GM19328 (cell line): ENCODE data around the gene NFIA.
"Not testable (repeated sequence)": the region's sequence is repeated elsewhere in the genome, so short reads cannot be mapped to it uniquely, and the experiment has no call there.

Experiments
- ATAC-seq: cut with Tn5 transposase; IDR thresholded peaks from one replicate; pipeline ENCODE4 v1.9.1; 2021; ENCODE audit warnings: mild to moderate bottlenecking, moderate library complexity; ENCODE audit not compliant: unreplicated experiment

Gene NFIA

DNA sequence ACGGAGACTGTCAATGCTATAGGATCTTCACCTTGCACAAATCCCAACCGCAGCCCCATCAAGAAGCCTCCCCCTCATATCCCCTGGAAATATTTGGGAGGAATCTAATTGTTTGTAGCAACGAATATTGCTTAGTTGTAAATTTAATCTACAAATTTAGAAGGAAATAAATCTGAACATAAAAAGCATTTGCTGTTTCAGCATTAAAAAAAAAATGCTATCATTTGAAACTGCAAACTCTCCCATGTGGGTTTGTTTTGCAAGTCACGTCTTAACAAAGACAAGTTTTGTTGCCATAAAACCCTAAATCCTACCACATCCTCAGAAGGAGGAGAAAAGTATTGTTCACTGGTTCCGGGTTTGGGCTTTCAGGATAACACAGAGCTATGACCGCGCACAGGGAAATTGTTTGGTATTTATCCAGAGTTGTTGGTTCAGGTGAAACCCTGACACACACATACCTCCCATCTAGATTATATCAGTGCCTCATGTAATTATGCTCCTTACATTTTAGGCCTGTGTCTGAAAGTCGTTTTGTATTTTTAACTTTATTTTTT is 363.0 kb downstream of the NFIA start:
- ATAC-seq: no peak

DNA sequence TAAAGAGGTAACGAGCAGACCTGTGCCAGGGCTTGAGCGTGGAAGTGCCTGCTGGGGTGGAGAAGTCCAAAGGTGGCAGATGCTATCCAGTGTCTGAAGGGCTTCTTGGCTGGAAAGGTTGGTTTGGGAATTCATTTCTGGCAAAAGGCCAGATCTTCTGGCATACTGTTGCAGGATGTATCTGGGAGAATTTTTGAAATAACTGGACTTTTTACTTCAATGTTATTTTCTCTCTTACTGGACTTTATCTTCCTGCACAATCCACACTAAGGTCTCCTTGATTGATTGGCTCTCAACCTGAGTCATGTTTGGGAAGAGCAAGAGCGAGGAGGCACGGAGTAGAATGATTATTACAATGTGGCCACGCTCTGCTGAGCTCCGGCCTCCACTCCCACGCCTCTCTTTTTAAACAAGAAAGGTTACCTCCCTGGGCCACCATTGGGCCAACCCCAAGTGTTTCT is 364.2 kb downstream of the NFIA start:
- ATAC-seq: no peak

DNA sequence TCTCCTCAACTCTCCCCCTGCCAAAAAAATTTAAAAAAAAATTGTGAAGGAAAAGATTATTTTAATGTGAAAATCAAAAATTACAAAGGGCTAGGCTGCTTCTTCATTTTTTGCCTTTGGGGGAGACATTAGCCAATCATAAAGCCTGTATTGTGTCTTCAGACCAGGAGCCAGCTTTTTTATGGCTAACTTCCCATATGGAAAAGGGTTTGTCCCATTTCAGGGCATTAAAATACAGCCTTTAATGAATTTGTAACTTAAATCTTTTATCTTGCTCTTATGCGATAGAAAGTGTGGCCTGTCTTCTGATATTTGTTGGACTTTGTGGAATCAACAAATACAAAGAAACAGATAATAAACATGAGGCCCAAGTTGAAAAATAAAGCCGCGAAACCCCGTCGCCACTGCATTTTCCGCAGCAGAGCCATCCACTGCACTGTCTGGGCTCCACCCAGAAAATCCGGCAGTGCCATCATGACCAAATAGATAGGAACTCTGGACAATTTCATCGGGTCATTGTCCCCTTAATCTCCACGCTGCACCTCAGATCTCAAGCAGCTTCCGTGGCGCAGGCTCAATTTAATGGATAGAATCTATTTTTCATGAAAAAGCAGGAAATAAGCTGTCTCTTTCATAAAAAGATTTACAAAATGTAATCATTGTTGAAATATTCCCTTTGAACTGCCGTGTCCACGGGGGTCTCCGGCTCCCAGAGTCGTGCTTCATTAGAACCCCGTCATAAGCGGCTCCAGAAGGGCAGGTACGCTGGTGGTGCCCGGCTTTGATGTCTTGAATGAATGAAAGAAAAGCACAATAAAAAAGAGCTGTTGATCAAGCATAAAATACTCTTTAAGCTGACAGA is 365.0 kb downstream of the NFIA start:
- no peak for ATAC-seq

DNA sequence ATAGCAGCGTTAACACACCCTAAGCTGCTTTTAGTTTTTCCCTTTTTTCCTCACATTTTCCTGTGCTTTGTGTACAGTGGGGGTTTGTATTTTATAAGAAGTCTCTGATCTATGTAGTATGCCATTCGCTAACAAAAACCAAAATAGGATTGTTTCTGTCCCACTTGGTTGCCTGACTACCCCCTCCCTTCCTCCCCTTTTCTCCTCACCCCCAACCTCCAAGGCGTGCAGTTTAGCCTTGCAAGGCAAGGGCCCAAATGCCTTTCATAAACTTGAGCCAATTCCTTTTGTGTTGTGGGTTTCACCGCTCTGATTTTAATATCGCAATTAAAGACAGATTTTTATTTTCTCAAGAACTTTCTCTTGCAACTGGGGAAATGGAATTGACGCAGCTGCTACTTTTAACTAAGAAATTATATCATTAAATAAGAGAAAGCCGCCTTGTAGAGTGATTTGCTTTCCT is 365.6 kb downstream of the NFIA start:
- ATAC-seq: no peak

DNA sequence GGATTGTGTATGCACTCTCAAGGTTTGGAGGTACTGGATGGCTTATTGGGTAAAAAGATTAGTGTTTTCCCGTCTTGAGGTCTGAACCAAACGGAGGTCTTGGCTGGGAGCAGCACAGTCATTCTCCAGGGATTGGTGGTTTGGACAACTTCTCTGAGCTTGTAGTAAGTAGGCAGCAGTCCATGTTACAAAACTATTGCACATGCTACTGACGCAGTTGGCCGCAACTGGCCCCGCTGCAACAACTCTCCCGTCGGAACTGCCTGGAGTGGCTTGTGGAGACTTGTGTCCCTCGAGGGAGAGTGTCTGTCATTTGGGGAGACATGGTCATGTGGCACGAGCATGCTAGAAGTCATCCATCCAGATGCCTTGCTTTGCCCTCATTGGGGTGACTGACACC is 366.6 kb downstream of the NFIA start:
- no peak for ATAC-seq

DNA sequence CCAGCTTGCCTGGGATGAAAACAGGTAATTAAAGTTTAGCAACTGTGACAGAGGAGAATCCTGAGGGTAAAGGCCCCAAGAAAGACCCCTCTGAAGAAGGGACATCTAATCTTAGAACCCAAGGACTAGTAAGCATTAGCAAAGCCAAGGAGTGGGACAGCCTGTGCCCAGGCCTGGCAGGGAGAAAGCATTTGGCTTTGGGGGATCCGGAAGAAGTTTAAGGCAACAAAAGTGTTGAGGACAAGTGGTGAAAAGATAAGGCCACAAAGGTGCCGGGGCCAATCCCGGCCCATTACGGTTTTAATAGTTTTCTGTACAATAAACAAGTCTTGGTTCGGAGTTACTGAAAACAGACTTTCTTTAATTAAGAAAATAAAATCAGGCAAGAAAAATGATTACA is 367.0 kb downstream of the NFIA start:
- ATAC-seq: no peak

DNA sequence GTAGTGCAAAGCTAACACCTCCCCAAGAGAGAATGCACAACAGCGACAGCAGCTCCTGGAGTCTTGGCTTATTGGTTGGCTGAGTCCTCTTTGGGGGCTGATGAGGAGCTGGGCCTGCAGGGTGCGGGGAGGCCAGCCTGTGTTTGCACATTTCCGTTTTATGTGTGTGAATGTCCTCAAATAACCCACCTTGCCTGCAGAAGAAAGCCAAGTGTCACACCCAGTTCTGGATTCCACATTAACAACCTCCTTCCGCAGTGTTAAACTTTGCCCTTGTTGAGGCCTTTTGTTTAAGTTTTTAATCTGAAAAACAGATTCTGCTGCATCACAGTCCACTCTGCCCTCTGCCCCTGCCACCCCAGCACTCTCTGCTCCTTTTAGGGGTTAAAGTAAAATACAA is 368.1 kb downstream of the NFIA start:
- no peak for ATAC-seq

DNA sequence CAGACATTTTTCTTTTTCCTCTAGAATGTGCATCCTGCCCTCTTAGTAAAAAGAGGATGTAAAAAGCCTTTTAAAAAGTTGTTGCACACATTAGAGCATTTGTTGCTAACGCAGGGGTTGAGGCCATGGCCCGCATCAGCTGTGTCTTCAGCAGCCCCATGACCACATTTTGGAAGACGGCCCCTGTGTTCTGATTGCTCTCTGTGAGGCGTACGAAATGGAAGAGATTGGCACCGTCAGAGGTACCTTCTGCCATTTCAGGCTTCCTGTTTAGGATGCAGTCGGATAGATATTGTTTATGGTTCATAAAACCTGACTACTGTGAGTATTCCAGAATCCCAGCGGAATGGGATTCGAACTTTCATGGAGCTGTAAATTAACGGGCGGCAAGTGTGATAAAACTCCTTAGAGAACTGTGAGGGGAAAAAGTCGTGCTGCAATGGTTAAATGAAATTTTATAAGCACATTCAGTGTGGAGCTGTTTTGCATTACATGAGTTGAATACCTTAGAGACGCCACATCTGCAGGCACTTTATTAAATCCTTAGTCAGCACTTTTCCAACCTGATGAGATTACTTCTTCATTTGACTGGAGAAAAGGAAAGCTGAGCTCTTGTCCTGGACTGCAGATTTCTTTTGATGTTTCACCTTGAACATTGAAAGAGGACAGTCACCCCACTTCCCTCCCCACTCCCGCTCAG is 368.7 kb downstream of the NFIA start:
- ATAC-seq: no peak

DNA sequence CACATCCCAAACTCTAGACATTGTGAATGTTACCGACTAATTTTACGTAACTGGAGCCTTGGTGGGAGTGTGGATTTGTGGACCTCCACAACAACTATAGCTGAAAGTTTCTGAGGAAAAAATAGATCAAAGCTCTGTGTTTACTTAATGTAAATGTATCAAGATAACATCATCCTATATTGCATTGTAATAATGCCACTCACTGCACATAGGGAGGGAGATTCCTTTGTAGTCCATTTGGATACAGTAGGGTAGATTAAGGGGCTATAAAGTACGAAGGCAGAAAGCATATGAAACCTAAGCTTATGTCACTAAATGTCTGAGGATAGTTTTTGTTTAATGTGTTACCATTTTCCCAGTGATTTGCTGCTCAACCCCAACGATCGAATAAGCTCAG is 369.2 kb downstream of the NFIA start:
- ATAC-seq: no peak

DNA sequence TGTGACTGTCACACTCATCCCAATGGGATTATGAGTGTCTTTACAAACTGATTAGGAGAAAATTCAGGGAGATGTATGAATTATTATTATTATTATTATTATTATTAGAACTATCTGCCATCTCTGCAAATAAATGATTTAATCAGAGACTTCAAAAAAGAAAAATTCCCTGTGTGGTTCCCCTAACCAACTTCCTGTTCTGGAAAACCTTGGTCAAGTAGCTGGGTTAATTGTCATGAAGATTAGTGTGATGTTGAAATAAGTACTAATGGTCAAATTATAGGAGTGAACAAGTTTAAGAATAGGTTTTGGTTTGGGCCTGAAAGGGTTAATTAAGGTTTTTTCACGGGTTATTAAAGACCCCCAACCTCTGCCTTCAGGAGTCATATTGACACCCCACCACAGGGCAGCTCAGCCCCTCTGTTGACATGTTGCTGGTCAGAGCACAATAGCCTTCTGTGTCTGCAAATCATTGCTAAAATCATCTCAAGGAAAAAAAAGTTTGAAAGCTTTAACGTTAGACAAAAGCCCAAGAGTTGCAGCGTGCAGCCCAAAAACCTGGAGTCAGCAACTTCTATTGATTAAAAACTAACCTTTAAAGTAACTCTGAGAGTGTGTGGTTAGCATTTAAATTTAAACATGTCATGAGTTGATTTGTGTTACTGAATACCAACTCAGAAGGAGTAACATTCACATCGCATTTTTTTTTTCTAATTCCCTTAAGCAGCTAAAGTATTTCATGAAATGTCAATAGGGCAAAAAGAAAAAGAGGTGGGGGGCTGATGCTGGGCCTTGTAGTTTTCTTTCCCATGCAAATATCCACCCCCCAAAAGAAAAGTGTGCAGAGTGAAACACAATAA is 370.0 kb downstream of the NFIA start:
- ATAC-seq: no peak

DNA sequence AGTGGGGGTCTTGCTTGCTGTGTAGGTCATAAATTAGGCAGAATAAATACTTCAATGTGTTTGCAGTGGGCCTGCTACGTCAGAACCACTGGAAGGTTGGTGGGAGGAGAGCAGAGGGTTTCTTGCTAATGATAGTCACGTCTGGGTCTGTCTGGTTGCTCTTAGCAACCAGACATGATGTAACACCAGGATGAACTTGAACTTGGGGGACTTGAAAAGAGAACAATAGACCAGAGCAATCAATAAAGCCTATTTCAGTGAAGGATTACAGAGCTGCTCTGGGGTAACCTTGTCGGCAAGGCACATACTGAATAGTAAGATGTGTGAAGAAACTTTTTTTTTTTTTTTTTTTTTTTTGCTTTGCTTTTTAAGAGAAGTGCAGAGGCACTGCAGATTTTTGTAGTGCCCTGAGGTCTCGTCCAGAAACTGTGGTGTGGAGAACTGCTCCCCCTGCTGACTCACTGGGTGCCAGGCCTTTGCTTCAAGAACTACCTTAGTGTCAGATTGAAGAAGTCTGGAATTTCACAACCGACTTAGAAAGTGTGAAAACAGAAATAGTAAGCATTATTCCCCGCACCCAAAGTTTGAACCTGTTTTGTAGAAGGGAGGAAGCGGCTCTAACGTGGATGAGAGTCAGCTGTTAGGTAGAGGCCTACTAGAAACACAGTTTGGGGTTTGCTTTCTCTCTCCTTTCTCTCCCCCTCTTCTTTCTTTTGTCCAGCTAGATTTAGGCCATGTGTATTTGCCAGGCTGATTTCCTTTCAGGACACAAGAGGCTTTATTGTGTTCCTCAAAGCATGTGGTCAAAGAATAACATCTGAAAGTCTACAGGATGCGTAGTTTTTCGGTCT is 371.0 kb downstream of the NFIA start:
- no peak for ATAC-seq

DNA sequence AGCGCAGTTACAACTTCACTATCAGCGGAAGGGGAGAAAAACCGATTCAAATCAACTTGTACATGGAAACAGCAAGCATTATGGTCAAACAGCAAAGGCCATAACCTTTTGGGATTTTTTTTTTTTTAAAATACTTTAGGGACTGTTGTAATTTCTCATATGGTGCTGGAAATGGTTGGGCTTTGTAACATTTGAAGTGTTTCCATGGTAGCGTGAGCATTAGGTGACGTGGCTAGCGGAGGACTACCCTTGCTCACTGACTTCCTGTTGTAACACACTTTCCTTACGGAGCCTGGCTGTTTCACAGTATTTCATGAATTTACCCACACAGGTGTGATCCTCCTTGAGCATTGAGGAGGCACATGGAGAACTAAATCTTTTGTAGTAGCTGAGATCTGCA is 373.0 kb downstream of the NFIA start:
- ATAC-seq: no peak

DNA sequence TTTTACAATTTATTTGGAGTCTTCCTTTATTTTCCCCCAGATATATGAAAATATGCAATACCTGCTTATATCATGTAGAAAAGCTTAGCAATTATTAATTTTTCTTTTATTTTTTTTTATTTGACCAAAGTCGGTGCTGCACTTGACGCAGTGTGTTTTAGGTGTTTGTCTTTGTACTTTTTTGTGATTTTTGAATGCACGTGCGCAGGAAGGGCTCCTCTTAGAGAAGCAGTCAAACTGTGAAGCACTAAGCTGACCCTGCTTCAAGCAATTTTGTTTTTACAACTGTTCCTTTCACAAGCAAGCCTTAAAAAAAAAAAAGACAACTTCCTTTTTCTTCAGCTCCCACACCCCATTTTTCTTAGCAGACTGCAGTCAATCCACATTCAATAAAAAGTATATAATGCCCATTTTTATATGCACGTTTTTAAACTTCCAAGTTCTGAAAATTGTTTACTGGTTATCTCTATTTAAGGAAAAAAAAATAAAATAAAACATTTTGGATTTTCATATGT is 375.2 kb downstream of the NFIA start:
- no peak for ATAC-seq

DNA sequence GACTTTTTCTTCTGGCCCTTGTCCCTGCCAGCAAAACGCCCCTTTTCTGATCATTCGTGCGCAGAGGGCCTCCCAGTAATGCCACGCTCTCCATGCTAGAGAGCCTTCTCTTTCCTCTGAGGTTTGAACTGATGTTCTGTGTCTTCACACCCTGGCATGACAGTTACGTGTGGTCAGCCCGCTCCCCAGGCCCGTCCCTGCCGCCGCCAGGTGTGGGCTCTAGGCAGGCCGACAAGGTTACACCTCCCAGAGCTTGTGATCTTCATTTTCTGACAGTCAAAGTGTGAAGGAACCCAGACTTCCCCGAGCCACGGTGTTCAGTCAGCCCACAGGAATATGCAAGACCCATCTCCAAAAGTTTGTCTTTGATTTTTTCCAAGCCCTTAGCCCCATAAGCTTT is 377.0 kb downstream of the NFIA start:
- ATAC-seq: no peak

DNA sequence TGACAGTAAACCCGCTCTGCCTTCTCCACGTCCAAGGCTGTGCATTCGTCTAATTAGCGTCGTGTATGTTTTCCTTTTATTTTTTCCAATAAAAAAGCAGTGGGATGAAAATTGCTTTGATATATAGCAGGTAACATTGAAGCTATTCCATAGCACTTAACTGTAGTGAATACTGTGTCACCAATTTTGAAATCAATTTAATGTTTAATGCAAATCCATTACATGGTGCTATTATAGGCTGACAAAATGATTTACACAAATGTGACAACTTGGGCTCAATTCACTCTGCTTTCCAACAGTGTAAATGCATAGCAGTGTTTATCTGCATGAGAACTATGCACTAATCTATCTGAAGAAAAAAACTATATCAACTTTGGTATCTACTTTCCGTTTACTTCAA is 377.8 kb downstream of the NFIA start:
- ATAC-seq: no peak

DNA sequence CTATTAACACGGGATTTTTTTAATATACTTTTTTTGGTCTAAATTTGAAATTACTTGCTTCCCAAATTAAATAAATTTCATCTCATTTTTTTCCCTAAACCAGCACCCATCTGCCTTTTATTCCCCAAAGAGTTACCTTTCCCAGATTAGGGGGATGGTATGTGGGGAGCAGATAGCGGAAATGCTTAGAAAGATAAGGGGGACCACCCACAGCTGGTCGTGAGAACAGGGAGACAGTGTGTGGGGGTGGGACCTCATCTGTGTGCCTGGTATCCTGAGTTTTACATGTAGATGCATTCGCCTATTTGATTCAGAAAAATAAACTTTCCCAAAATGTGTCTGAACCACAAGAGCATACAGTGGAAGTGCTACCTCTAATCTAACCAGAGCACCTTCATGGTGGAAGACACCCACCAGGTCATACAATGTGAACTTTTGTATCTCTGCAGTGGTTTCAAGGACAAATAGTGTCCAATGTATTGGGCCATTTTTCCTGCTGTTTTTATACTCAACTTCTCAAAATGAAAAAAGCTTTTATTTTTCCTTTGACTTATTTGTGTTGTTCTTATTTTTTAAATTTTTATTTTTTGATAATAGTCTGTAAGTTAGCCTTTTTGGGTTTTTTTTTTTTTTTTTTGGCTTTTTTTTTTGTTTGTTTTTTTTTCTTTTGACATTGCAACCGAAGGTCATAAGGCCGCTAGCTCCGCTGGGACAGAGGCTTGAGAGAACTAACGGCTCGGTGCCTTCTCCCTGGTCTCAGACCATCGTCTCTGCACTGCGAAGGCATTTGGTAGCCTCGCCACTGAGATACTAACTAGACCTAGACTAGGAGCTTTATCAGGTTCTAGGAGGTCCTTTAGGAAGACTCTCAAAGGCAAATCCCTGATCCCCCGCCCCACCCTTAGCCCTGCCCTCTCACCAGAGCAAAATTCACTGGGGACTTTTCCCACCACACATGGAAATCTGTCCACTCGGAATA is 379.3 kb downstream of the NFIA start:
- no peak for ATAC-seq

DNA sequence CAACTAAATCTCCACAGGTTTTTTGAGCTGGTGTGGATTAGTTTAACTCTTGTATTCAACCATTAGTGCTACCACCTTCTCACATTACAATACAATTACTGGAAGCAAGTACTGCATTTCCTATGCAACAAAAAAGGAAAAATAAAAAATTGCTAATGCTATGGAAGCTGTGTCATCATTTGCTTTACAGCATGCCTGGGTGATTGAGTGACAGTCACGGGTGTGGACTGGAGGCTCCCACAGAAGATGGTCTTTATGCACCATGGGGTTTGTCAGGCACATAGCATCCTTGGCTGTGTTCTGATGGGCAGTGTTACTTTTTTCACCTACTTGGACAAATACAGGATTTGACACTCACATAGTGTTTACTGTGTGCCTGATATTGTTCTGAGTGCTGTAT is 380.3 kb downstream of the NFIA start:
- ATAC-seq: no peak

DNA sequence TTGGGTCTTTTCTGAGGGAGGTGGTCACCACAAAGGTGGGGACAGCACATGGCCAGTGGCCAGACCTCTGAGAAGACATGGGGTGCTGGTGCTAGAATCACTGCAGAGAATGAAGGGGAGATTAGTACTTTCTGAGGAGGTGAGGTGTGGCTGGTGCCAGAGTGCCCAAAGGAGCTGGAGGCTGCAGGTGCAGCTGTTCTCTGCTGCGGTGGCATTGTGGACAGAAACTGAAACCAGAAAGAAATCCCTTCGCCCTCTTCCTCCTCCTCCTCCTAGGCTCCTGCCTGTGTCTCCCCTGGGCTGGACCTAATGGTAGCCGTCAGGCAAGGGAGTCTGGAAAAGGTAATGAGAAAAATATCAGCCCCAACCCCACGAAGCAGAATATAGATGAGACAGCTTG is 380.9 kb downstream of the NFIA start:
- no peak for ATAC-seq

DNA sequence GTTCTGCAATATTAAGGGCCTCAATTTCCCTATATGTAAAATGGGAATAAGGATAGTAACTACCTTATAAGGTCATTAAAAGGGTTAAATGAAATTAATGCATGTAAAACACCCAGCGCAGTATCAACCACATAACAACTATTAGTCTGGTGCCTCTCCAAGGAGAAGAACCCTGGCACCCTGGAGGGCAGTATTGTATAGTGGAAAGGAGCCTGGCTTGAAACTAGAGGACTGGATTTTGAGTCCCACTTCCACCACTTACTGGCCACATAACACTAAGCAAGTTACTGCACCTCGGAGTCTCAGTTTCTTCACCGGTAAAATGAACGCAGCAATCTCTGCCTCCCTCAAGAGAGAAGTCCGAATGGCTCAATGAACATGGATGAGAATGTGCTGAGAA is 385.5 kb downstream of the NFIA start:
- not testable (repeated sequence) for ATAC-seq
